ENCODE measurements around the gene BAHCC1.
A peak's percentile ranks its signal among the peaks of the same experiment; 100 is the strongest.

The BAHCC1 gene

DNA sequence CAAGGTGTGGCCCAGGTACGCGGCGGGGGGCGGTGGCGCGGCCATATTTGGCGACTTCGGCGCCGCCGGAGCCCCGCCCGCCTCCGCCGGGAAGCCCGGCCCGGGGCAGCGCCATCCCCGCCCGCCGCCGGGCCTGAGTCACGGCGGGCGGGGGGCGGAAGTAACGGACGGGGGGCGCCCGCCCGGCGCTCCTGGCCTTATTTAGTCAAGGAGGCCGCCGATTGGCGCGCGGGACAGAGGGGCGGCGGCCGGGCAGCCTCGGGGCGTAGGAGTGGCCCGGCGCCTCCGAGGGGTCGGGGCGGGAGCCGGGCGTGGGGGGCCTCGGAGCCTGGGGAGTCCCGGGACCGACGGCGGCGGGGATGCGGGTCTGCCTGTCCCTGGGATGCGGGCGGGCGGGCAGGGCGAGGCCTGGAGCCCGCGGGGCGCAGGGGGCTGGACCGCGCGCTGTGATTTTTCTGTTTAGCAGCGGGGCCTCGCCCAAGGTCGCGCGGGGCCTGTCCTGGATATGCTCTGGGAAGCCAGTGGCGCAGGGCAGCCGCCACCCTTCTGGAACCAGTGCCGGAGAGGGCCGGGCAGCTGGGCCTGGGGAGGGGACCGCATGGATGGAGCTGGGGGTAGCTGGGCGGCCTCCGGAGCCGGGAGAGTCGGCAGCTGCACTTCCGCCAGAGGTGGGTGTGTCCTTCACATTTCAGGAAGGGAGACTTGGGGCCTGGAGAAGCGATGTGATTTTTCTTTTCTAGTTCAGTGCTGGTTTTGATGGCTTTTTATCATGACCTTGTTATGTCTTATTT, 119.7 kb downstream of the BAHCC1 start:
- DNase-seq (ENCODE audit: low read depth in 2 of 2) = peak; percentile 64 to 71

DNA sequence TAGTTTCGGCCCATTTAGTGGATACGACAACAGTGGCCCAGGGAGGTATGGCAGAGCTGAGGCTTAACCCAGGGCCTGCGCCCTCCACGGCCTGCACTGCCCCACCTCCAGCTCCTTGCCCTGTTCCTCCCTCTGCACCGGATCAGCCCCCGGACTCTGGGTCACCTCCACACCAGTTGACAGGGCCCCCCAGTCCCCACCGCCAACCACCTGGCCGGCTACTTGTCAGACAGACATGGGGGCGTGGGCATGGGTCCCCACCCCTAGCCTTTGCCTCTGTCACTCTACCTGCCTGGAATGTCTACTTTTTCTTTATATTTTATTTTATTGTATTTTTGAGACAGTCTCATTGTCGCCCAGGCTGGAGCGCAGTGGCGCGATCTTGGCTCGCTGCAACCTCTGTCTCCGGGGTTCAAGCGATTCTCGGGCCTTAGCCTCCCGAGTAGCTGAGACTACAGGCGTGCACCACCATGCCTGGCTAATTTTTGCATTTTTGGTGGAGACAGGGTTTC, 120.3 kb downstream of the BAHCC1 start:
- no peak for DNase-seq (ENCODE audit: low read depth in 2 of 2)

All from stimulated activated CD8-positive, alpha-beta memory T cell treated with anti-CD3 and anti-CD28 coated beads, Interleukin-2, amount 100 ng/mL, for 48 hours (primary cell).